Cardiac ventricle fibroblast (primary cell): ENCODE measurements around the gene CMTM8. TPM values are rescaled to one million over a fixed set of nuclear protein-coding genes. Genes with fewer than 3 reads are reported as not detected.

Experiments used
- total RNA-seq: library from RNA; depleted of rRNA; stranded (reverse); fragments of >200 nt; gene quantifications from 2 replicates; pipeline ENCODE4 v1.2.3, GENCODE V29; 2015

CMTM8 gene
- 11.1 and 15.5 TPM in 2 replicates for total RNA-seq

GRCh38 chr3:32238453-32239306, at the start of gene CMTM8:
TSS of gene CMTM8 (plus strand) at chr3:32238680. CDS start at chr3:32238973, 293 bp downstream.

GRCh38 chr3:32391643-32392535, 153.4 kb downstream of the CMTM8 start, which contains the start of gene CMTM7:
TSS of gene CMTM7 (plus strand) at chr3:32391853. CDS start at chr3:32391907, 54 bp downstream.

Other genes with a start within 250 kb of the CMTM8 start
- gene GPD1L, start 132.1 kb upstream of the CMTM8 start, total RNA-seq = 5.6 and 8.3 TPM in 2 replicates
- 21.6 and 22.5 TPM in 2 replicates for gene CMTM7, start 153.2 kb downstream of the CMTM8 start, total RNA-seq